AG04449 (cell line): ENCODE data around the gene SLC22A5.

Experiments
- CTCF ChIA-PET: fragments of 350-600 bp; formaldehyde crosslinking; extraction: SDS; loops from one replicate; lab custom pipeline; 2021; ENCODE audit warnings: antibody characterized with exemption; lab: Yijun Ruan, JAX
- POLR2A ChIA-PET: fragments of 400-600, 350-600 bp; formaldehyde crosslinking; extraction: SDS; loops from one replicate; lab custom pipeline; 2020; ENCODE audit warnings: antibody characterized with exemption, inconsistent platforms; lab: Yijun Ruan, JAX
- DNase-seq: peaks from one replicate; pipeline ENCODE4 v3.0.0-alpha.2; 2010; ENCODE audit warnings: low read depth, low spot score
- H3K4me3 ChIP-seq: 2 replicates; pipeline ENCODE4 v1.5.1; 2011; ENCODE audit warnings: low read depth, mild to moderate bottlenecking, control low read depth, low read length
- CTCF ChIP-seq: IDR thresholded peaks from one replicate; pipeline ENCODE4 v1.5.1; 2011; ENCODE audit warnings: mild to moderate bottlenecking, moderate library complexity, low read length, control low read depth, inconsistent platforms; ENCODE audit not compliant: insufficient read depth; ENCODE audit errors: missing control alignments

Gene SLC22A5

GRCh38 chr5:132372542-132372941 lies 3.0 kb downstream of the SLC22A5 start:
- ChIA-PET CTCF (interaction anchor here (0.9 to 2.0 kb wide), 3 partner anchors 10 to 134 kb away, joined by 3 to 10 read pairs (median 3); no protein-coding TSS in a partner anchor), POLR2A (no interaction called here)
- no peak for TF ChIP-seq CTCF
- no peak overlapping the region for H3K4me3 ChIP-seq
- DNase-seq: no peak

- CTCF ChIA-PET: interaction anchor here (1.1 to 2.0 kb wide), 5 partner anchors 8 to 196 kb away, joined by 3 to 9 read pairs (median 4); no protein-coding TSS in a partner anchor
- no peak for TF ChIP-seq CTCF
- POLR2A ChIA-PET: no interaction called here
- no peak overlapping the region for H3K4me3 ChIP-seq
- DNase-seq: no peak
Observed at GRCh38 chr5:132375957-132376356, 6.4 kb downstream of the SLC22A5 start.

GRCh38 chr5:132376694-132377641 lies 7.5 kb downstream of the SLC22A5 start:
- no peak overlapping the region for H3K4me3 ChIP-seq
- POLR2A ChIA-PET: no interaction called here
- CTCF ChIA-PET: interaction anchor here (1.2 to 1.8 kb wide), 3 partner anchors 9 to 130 kb away, joined by 3 to 10 read pairs (median 9); no protein-coding TSS in a partner anchor
- DNase-seq: no peak
- TF ChIP-seq CTCF: no peak

- CTCF ChIA-PET: interaction anchor here (0.9 to 2.2 kb wide), 4 partner anchors 10 to 129 kb away, joined by 3 to 13 read pairs (median 6); no protein-coding TSS in a partner anchor
- no peak overlapping the region for H3K4me3 ChIP-seq
- TF ChIP-seq CTCF: no peak
- POLR2A ChIA-PET: no interaction called here
- DNase-seq: no peak
Observed at GRCh38 chr5:132377738-132378137, 8.2 kb downstream of the SLC22A5 start.

- ChIA-PET POLR2A (no interaction called here), CTCF (interaction anchor here (0.9 to 2.2 kb wide), 4 partner anchors 9 to 141 kb away, joined by 3 to 13 read pairs (median 8); no protein-coding TSS in a partner anchor)
- DNase-seq: no peak
Observed at GRCh38 chr5:132378580-132378979, 9.1 kb downstream of the SLC22A5 start.

More at GRCh38 chr5:132378580-132378979, 9.1 kb downstream of the SLC22A5 start:
- no peak overlapping the region for H3K4me3 ChIP-seq
- no peak for TF ChIP-seq CTCF
